Activated CD8-positive, alpha-beta memory T cell treated with anti-CD3 and anti-CD28 coated beads, Interleukin-2, amount 50 U/mL, for 48 hours (primary cell): ENCODE measurements around the gene METTL25B.
A peak's percentile ranks its signal among the peaks of the same experiment; 100 is the strongest.

ENCODE experiments used
- DNase-seq: peaks from one replicate; pipeline ENCODE4 v3.0.0-alpha.2; 2020

Gene METTL25B

DNA sequence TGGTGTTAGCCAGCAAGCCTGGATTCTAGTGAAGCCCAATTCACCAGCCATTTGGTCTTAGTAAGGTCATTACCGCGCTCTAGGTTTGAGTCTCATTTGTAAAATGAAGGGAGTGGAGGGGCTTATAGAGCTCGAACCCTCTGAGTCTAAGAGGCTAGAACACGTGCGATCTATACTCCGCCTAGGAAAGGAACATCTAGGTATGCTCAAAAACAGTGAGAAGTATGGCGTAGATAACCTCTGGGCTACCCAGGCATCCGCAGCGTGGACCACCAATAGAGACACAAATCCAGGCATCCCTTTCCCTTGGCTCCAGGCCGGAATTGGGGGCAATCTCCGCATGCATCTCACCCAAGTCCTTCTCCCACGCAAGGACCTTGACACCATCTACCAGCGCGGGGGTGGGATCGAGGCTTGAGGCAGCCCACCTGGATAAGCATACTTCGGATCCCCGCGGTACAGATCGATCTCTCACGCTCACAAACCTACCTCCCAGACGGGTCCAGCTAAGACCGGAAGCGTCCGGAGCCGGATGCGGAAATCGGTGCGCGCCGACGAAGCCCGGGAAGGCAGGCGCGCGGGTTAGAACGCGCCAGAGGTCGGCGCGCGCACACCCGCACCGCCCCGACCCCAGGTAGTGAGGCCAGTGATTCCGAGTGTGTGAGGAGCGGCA lies at the start of gene METTL25B:
Gene METTL25B (plus strand): TSS at position 544 of the 673 bp plus-strand sequence. CDS start 636 bp downstream, outside the sequence.
- DNase-seq = peak; percentile 90

DNA sequence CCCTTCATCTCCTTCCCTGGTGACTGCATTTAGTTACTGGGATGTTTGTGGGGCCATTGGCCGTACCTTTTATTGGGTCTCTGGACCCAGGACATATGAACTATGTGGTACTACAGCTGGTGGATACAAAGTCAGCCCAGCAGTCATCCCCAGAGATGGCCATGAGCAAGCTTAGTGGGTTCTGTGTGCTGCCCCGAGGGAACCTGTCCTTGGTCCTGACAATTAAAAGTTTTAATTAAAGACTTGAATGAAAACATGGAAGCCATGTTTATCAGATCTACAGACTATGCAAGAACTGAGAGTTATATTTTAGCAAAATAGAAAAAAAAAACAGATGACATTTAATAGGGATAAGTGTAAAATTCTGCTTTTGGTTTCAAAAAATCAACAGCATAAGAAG lies 48.2 kb upstream of the METTL25B start:
- no peak for DNase-seq

GRCh38 chr1:156681196-156681960 lies 46.9 kb upstream of the METTL25B start:
- DNase-seq = no peak

DNA sequence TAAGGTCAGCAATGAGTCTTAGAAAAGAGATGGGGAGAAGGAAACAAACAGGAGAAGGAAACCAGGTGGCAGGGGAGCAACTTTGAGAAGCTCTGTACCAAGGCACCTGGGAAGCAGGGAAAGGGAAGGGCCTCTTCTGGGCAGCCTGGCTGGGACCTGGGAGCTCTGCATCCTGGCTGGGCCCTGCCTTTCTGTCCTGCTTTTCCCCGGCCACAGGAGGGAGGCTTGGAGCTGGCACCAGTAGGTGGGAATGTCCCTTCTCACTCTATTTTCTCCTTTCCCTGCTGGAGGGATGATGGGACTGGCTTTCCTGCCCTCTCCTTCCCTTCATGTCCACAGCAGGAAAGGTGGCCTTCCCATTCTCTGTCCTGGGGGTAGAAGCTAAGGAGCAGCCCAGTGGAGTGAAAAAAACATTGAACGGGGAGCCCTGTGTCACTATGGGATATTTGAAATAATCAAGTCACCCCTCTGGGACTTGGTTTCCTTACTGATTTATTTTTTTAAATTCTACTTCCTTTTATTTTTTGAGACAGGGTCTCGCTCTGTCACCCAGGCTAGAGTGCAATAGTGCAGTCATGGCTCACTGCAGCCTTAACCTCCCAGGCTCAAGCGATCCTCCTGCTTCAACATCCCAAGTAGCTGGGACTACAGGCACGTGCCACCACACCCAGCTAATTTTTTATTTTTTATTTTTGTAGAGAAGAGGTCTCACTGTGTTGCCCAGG lies 45.9 kb upstream of the METTL25B start:
- DNase-seq = no peak

- no peak for DNase-seq
Measured at GRCh38 chr1:156684227-156684782, 44.0 kb upstream of the METTL25B start.

DNA sequence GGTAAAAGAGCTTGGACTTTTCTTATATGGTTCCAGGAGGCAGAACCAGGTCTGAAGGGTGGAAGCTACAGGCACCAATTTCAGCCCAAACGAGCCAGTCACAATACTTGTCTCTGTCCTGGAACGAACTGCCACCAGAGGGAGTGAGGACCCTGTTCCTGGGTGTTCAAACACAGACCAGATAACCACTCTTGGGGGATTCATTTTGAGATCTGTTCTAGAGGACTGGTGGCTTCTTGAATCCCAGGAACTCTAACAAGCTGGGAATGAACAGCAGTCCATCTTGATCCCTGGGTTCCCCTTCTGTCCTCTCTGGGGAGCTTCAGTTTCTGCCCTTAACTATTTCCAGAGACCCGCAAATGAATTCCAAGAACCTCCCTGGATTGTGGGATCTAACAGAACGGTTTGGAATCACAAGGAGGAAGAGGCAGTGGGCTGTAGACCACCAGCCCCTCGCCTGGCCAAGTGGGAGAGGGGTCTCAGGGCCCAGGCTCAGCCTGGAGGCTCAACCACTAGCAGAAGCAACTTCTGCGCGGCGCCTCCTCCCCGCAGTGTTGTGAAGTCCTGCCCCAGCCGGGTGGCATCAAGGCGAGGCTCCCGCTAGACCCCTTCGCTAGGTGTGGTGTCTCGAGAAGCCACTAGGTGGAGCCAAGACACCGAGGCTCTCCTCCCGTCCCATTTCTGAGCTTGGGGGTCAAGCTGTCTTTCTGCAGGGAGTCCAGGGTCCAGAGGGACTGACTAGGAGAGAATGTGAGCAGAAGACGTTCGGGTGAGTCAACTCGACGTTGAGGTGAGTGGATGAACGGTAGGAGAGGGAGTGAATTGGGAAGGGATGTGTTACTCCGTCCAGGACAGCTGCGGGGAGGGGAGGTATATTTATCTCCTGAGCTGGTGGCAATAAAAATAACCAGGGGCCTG lies 39.0 kb upstream of the METTL25B start:
- DNase-seq = peak; percentile 86

- DNase-seq = no peak
Measured at GRCh38 chr1:156689953-156690674, 38.2 kb upstream of the METTL25B start.

DNA sequence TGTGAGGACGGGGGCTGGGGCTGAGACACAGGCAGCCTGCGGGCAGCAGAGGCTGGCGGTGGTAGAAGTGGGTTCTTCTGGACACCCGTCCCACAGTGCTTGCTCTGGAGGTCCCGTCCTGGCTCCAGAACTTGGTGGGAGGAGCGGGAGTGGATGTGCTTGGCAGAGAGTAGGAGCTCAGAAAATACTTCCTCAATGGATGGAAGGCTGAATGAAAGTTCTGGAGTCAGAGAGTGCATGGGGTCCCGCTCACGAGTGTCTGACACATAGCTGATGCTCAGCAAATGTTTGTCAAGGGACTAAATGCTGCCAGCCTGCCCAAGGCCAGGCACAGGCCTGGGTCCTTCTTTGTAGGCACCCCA lies 37.6 kb upstream of the METTL25B start:
- DNase-seq = no peak

DNA sequence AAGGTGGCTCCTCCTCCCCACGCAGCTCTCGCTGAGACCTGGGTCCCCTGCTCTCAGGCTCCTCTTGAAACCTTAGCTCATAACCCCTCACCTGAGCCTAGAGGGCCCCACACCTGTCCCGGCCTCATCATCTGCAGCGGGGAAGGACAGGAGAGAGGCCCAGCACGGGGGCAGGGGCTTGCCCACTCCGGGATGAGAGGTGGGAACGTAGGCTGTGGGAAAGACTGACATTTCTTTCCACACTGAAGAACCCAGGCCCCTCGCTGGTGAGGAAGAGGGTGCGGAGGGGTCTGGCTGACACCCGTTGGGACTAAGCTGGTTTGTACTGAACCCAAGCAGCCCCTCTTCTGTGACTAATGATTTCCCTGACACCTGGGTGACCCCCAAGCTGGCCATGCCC lies 37.1 kb upstream of the METTL25B start:
- no peak for DNase-seq

DNA sequence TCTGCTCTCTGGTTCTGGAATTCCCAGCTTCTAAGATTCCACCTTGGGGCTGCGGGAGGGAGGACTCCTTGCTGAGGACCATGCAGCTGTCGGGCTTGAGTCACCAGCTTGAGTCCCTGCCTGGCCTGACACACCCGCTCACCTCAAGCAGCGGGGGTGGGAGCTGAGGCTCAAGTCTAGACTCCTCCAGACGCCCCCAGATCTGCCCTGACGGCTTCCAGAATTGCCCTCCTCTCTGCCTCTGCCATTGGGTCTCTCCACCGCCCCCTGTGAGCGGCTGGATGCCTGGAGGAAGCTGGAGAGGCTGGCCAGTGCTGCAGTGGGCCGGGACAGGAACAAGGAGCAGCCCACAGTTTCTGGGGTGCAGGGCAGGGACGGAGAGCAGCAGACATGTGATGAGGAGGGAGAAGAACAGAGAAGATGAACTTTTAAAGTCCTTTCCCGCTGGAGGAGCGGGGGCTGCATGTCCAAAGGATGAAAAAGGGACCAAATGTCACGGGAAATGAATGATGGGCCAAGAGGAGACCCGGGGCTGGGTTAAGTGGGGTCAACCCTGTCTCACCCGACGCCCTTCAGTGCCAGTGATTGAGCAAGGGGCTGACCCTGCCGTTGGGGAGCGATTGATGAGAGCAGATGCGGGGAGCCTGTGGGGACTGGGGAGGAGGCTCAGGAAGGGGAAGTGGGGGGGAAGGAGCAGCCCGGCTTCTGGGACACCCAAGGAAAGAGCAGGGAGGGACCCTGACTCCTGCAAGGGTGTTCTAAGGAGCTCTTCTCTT lies 36.4 kb upstream of the METTL25B start:
- DNase-seq = no peak

GRCh38 chr1:156692441-156692924 lies 35.8 kb upstream of the METTL25B start:
- DNase-seq = no peak

DNA sequence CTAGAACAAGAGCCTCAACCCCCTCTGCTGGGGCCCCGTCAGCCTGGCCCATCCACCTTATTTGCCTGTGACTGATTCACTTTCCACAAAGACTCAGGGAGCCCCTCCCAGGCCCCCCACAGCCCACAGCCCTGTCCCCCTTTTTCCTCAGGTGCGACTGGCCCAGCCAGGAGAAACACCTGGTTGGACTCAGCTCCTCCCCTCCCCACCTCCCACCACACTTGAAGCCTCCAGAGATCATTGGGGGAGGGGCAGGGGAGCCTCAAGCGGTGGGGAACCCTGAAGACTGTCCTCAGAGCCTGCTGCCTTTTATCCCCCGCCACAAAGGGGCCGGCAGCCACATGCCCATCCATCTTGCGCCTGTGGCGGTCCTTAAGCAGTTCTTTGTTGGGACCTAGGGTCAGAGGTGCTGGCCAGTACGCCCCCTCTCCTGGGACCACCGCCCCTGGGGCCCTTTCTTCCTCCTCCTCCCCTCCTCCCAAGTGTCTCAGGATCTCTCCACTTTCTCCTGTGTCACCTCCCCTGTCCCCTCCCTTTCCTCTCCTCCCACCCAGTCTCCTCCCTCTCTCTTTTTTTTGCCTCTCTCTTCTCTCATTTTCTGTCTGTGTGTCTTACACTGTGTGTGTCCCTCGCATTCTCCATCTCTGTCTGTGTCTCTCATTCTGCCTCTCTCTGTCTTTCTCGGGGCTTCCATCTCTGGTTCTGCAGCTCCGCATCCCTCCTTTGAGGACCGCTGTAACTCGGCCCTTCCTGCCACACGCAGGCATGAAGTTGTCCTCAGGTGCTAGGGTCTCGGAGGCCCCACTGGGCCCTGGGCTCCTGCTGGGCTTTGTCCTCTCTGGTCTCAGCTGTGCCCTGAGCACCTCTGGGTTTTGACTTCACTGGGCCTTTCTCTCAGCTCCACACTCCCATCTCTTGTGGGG lies 35.1 kb upstream of the METTL25B start:
- no peak for DNase-seq

- DNase-seq = no peak
Measured at GRCh38 chr1:156693848-156694689, 34.2 kb upstream of the METTL25B start.

DNA sequence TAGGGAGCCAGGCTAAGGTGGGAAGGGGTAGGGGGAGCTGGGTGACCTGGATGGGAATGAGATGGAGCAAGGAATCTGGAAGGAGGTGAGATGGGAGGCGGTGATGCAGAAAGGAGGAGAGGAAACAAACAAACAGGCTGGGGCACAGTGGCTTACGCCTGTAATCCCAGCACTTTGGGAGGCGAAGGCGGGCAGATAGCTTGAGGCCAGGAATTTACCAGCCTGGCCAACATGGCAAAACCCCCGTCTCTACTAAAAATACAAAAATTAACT lies 33.6 kb upstream of the METTL25B start:
- no peak for DNase-seq

DNA sequence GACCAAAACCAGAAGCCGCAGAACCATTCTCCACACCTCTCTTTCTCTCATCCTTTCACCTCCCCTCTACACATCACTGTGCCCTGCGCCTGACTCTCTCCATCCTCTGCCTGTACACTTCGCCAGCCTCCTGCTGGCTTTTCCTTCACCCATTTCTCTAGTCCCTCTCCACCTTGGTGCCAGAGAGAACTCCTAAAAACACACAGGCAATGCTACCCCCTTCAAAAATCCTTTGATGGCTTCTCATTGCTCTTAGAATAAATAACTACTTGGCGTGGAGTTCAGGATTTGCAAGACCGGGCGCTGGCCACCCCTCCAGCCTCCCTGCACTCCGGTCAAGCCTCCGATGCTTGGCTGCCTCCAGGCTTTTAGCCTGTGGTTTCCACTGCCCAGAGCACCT lies 31.5 kb upstream of the METTL25B start:
- DNase-seq = no peak

DNA sequence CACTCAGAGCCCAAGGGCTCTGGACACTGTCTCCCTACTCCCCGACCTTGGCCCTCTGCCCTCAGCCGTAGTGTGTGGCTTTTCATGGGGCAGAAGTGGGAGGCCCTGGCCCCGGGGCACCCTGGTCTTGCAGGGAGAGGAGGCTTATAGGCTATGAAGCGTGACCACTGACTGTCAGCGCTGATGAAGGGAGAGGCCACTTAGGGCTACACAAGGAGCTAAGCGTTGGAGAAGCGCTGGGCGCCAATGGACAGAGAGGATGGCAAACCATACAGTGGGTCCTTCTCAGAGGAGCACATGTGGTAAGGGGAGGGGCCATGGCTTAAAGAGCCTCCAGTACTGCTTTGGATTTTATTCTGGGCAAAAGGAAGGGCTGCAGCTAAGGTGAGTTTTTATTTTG lies 30.8 kb upstream of the METTL25B start:
- DNase-seq = no peak

GRCh38 chr1:156698995-156699394 lies 29.3 kb upstream of the METTL25B start:
- no peak for DNase-seq

GRCh38 chr1:156700736-156701531 lies 27.3 kb upstream of the METTL25B start:
- DNase-seq = no peak
